GM18951 (cell line): Measurements from ENCODE around the gene FOXJ3.

Experiments used
- POLR2A ChIP-seq: IDR thresholded peaks from 4 replicates; pipeline ENCODE4 v1.6.1; 2011; ENCODE audit warnings: mild to moderate bottlenecking; ENCODE audit not compliant: insufficient read length, insufficient read depth; ENCODE audit errors: extremely low read depth
- in situ Hi-C: fragments of 300-500 bp; cut with MboI; formaldehyde crosslinking; loops from one replicate; pipeline ENCODE4 v1.12.0; 2022; ENCODE audit warnings: low sequenced_read_pairs, mixed read lengths, inconsistent platforms; ENCODE audit not compliant: unreplicated experiment

Gene FOXJ3

DNA sequence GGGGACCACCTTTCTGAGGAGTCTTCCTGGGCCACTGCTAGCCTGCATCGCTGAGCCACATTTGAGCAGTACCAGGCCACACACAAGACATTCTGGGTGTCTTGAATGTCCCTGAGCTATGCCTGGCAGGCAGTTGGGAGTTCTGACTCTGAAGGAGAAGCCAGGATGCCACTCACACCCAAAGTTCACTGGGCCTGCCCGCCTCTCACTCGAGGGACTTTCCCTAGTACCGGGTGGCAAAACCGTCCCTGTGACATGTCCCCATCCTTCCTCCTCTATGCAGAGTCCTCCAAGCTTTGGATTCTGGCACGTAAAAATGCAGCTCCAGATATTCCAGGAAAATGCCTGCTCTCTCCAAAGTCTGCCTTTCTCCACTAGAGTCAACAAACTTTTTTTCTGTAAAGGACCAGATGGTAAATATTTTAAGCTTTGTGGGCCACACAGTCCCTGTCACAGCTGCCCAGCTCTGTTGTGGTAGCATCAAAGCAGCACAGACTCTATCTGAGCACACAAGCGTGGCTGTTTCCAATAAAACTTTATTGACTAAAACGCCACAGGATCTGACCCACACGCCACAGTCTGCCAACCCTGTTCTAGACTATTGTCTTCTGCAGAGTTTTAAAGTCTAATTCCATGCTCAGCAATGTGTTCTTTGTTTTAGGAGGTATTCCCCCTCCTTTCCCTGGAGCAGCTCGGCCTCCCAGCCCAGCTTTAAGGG lies 201.1 kb downstream of the FOXJ3 start:
- in situ Hi-C loops: loop anchor here (25.0 kb wide), 1 partner anchor 572 kb away; no protein-coding TSS in a partner anchor
- no peak for TF ChIP-seq POLR2A

DNA sequence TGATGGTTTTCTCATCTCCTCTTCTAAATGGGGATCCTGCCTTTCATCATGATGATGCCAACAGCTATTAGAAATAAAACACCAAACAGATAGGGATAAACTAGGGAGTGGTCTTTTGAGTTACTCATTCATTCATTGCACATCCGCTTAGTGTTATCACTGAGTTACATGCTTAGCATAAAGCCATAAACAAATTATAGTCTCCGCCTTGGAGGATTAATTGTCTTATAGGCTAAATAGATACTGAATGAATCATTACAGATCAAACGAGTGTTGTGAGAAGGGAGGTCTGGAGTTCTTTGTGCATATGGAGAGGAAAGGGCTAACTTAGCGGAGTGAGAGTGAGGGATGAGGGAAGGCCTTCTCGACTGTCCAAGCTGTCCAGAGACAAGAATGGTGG lies 201.6 kb downstream of the FOXJ3 start:
- no peak for TF ChIP-seq POLR2A
- in situ Hi-C loops: loop anchor here (25.0 kb wide), 1 partner anchor 571 kb away; no protein-coding TSS in a partner anchor

- in situ Hi-C loops: loop anchor here (25.0 kb wide), 1 partner anchor 568 kb away; no protein-coding TSS in a partner anchor
- TF ChIP-seq POLR2A: no peak
Measured at GRCh38 chr1:42130061-42130660, 204.9 kb downstream of the FOXJ3 start.

DNA sequence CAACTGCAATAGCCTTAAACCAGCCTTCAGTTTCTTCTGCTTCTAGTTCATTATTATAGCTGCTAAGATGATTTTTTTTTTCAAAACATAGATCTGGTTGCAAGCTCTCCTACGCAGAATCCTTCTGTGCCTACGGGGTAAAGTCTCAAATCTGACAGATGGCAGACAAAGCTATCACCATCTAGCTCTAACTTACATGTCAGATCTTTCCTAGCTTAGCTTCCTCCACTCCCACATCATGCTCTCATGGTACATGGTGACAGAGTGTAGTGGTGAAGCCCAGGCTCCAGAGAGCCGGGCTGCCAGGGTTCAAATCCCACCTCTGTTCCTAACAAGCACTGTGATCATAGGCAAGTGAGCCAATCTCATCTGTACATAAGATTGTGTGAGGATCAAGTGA lies 206.1 kb downstream of the FOXJ3 start:
- no peak for TF ChIP-seq POLR2A
- in situ Hi-C loops: loop anchor here (25.0 kb wide), 1 partner anchor 567 kb away; no protein-coding TSS in a partner anchor

DNA sequence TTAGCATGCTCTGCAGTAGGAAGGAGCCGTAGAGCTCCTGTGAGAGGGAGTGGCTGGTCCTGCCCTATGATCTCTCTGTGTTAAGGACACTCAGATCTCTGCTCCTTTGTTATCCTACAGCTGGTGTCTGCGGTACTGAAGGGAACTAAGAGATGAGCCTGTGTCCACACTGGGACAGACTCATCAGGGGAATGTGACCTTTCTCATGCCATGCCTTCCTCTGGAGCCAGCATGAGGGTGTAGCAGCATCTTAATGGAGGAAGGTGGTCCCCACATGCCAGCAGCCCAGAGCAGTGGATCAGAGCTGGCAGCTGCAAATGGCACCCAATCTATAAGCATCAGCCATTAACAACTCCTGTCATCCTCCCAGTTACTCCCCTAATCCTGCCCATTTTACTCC lies 206.5 kb downstream of the FOXJ3 start:
- TF ChIP-seq POLR2A: no peak
- in situ Hi-C loops: loop anchor here (25.0 kb wide), 1 partner anchor 566 kb away; no protein-coding TSS in a partner anchor

DNA sequence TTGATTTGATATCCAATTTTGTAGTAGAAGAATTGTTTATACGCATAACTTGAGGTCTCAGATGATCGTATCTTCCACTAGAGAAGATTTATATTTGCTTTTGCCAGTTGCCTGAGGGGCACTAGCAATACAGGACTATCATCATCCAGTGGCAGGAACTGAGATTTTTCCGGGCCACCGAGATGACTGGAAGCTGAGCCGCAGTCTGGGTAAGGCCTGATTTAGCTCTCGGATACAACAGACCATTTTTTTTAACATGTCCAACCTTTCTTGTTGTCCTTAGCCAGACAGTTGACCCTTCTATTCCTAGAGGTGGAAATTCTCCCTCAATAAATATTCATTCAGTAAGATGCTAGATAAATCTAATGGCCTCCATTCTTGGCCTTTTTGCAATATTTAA lies 207.3 kb downstream of the FOXJ3 start:
- TF ChIP-seq POLR2A: no peak
- in situ Hi-C loops: loop anchor here (25.0 kb wide), 1 partner anchor 565 kb away; no protein-coding TSS in a partner anchor
